HG03521 (cell line): ENCODE data around the gene ZNF699.
"Not testable (repeated sequence)": the region's sequence is repeated elsewhere in the genome, so short reads cannot be mapped to it uniquely, and the experiment has no call there.

ENCODE experiments used
- ATAC-seq: cut with Tn5 transposase; IDR thresholded peaks from one replicate; pipeline ENCODE4 v1.9.1; 2021; ENCODE audit warnings: mild to moderate bottlenecking, moderate library complexity; ENCODE audit not compliant: unreplicated experiment

Gene ZNF699

GRCh38 chr19:9309139-9309973 is at the start of gene ZNF699:
TSS of gene ZNF699 (minus strand) at chr19:9309838. CDS start at chr19:9305119, 4,719 bp downstream.
- peak; percentile 89 for ATAC-seq

GRCh38 chr19:9354651-9355050 is 45.0 kb upstream of the ZNF699 start:
- ATAC-seq = no peak

GRCh38 chr19:9353011-9353410 is 43.4 kb upstream of the ZNF699 start:
- ATAC-seq = no peak

- ATAC-seq = no peak
Measured at GRCh38 chr19:9352505-9352904, 42.9 kb upstream of the ZNF699 start.

- ATAC-seq = no peak
Measured at GRCh38 chr19:9348671-9349070, 39.0 kb upstream of the ZNF699 start.

- no peak for ATAC-seq
Measured at GRCh38 chr19:9348253-9348652, 38.6 kb upstream of the ZNF699 start.

GRCh38 chr19:9345005-9345404 is 35.4 kb upstream of the ZNF699 start:
- no peak for ATAC-seq

- no peak for ATAC-seq
Measured at GRCh38 chr19:9342610-9343304, 33.1 kb upstream of the ZNF699 start.

- no peak for ATAC-seq
Measured at GRCh38 chr19:9329999-9330398, 20.4 kb upstream of the ZNF699 start.

- no peak for ATAC-seq
Measured at GRCh38 chr19:9324584-9324962, 14.9 kb upstream of the ZNF699 start.

- peak; percentile 95 for ATAC-seq
Measured at GRCh38 chr19:9323919-9324583, 14.4 kb upstream of the ZNF699 start, which contains the start of gene ZNF559. TSS of gene ZNF559 (plus strand) at chr19:9324179. CDS start at chr19:9338550, 14,371 bp downstream.

GRCh38 chr19:9323557-9323918 is 13.9 kb upstream of the ZNF699 start:
- ATAC-seq = no peak

- not testable (repeated sequence) for ATAC-seq
Measured at GRCh38 chr19:9322201-9322600, 12.6 kb upstream of the ZNF699 start.

- not testable (repeated sequence) for ATAC-seq
Measured at GRCh38 chr19:9321756-9322155, 12.1 kb upstream of the ZNF699 start.

GRCh38 chr19:9321338-9321737 is 11.7 kb upstream of the ZNF699 start:
- no peak for ATAC-seq

GRCh38 chr19:9313756-9314155 is 4.1 kb upstream of the ZNF699 start:
- no peak for ATAC-seq

GRCh38 chr19:9309974-9310446 is 372 bp upstream of the ZNF699 start:
- ATAC-seq = peak; percentile 49

GRCh38 chr19:9308091-9308770 is 1.4 kb downstream of the ZNF699 start:
- ATAC-seq = no peak

GRCh38 chr19:9306443-9306842 is 3.2 kb downstream of the ZNF699 start:
- ATAC-seq = no peak

GRCh38 chr19:9296336-9296735 is 13.3 kb downstream of the ZNF699 start:
- ATAC-seq = no peak

- ATAC-seq = no peak
Measured at GRCh38 chr19:9295411-9295849, 14.2 kb downstream of the ZNF699 start.
